GM19395 (cell line): Measurements from ENCODE around the gene SLC49A4.

ENCODE experiments used
- ATAC-seq: cut with Tn5 transposase; IDR thresholded peaks from one replicate; pipeline ENCODE4 v1.9.1; 2021; ENCODE audit warnings: mild to moderate bottlenecking, moderate library complexity; ENCODE audit not compliant: unreplicated experiment

The SLC49A4 gene

DNA sequence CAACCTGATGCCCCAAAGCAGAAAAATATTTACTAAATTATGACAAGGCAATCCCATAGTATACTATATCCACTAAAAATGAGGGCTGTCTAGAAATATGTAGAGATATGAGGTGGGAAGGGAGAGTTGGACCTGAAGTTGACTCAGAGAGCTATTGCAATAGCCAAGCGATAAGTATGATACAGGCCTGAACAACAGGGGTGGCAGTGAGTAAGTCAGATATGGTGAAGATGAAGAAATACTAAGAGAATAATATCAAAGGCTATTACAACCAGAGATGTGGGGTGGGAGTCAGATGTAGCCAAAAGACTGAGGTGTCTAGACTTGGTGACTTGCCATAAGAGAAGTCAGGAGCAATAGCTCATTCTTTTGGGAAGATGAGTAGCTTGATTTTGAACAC is 10.4 kb upstream of the SLC49A4 start:
- no peak for ATAC-seq

DNA sequence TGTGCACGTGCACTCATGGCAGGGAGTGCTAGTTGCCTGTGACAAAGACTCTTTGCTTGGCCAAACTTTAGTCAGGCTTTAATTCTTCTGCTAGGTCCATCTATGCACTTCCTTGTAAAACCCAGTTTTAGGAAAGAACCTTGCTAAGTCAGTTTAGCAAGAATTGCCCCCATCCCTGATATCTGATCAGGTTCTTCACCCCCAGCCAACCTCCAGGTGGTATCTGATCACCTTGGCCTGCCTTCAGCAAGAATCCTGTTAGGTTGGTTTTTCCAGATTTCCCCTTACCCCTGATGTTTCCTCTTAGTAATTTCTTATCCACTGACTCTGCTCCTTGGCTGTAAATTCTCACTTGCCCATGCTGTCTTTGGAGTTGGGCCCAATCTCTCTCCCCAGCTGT is 9.6 kb upstream of the SLC49A4 start:
- no peak for ATAC-seq

DNA sequence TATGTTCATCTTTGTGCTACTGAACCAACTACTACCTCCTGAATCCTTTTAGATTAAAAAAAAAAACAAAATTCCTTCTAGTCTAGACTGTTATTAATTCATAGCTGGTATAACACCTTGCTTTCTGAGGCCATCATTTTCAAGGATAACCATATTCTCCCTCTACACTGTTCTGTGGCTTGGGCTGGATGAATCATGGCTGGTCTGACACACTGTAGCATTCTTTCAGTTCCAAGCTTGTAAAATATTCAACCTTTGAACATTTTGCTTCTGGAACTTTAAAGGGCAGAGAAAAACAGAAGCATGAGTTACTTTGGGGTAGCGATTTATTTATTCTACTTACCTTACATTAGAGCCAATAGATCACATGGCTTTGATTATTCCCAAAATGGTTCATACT is 8.8 kb upstream of the SLC49A4 start:
- no peak for ATAC-seq

DNA sequence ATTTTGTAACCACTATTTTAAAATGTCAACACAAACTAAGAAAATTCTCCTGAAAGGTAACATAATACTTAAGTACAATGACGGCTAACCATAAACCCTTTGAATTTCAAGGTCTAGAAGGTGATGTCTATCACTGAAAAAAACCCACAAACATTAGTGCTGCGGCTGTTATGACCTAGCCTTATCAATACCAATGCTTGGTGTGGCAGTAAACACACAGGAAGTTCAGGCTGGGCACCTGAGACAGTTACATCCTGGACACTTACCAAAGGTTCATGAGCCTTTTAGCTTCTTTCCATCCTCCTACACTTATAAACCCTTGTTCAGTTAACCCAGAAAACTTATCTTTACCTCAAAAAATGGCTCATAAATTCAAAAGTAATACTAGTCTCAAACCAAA is 7.0 kb upstream of the SLC49A4 start:
- ATAC-seq: no peak

DNA sequence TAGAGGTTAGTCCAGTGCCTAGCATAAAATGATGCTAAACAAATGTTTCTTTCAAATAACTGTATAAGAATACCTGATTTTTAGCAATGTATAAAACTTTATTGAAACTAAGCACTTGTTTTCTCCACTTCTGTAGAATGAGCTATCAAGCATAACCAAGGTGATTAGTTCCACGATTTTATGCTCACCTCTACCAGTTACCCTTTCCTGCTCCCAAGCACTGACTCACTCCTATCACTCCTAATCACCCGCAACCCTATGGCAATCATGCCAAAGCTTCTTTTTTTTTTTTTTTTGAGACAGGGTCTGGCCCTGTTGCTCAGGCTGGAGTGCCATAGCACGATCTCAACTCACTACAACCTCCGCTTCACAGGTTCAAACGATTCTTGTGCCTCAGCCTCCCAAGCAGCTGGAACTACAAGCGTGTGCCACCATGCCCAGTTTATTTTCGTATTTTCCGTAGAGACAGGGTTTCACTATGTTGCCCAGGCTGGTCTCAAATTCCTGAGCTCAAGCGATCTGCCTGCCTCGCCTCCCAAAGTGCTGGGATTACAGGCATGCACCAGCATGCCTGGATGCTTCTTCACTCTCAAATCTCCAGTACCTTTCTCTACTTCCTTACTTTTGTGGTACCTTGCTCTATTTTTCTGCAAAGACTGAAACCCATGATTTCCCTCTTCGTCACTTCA is 5.1 kb upstream of the SLC49A4 start:
- no peak for ATAC-seq

DNA sequence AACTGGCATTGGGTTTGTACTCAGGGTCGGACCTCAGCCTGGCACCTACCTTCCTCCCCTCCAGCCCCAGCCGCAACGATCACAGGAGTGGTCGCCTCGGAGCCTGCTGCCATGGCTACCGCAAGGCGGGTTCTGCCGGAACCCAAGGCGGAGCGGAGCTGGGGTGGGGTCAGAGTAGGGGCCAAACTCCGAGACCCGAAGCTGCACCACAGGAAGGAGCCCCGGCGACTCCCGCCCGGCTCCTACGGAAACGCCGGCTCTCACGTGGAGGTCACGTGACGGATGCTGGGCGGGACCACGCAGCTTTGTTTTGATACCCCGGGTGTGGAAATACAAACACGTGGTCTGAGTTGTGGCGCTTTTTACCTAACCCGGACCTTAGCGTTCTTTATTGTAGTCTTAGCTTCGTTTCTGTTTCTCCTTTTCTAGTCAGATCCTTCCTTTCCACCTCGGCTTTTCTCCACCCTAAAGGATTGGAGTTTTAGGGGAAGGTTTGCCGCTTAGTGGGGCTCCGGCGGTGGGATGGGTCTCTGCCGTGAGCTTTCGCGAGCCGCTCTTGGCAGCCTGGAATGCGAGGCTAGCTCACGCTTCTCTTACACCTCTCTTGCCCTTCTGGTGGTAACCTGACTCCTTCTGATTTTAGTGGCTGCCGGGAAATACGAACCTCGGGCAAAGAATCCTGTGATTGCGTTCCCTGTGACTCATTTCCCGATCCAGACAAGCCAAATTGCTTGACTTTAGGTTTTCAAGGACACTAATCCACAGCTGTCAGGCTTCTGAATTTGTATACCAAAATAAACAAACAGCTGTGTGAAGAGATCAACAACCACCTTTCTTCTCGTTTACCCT is 1.1 kb upstream of the SLC49A4 start, which contains the start of gene HSPBAP1:
HSPBAP1 (minus strand) TSS at position 264 of the 849 bp plus-strand sequence; CDS start at position 113, 151 bp downstream.
- peak; percentile 53 for ATAC-seq

DNA sequence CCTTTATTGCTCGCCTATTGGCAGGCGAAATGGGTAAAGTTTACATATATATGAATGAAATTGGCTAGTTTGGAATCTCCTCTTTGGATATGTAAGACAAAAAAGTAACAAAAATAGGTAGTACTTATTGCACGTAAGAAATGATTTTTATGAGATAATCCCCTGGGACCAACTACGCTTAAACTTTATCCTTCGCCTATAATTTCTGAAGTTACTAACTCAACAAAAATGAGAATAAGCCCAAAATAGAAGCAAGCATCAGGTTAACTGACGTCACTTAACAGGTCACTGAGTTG is 438 bp upstream of the SLC49A4 start:
- no peak for ATAC-seq

DNA sequence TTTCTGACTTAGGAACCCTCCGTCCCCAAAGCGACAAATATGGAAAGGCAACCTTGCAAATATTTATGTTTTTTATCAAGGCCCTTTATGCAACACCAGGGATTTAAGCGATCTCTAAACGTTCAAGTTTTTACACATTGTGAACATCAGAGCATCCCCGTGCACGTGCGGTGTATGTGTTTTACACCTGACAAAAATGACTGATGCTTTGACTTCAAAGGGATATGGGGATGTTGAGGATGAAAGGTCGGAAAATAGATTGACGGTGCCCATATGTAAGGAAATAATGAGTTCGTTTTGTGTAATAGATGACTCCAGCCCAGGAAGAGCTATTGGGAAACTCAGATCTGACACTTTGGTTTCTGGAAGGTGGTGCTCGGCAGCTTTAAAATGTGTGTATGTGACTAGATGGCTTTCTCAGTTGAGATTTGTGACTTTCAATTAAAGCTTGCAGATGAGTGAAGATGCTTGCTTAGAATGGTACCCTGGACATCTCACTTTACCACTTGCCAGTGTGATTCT is 866 bp downstream of the SLC49A4 start:
- no peak for ATAC-seq

DNA sequence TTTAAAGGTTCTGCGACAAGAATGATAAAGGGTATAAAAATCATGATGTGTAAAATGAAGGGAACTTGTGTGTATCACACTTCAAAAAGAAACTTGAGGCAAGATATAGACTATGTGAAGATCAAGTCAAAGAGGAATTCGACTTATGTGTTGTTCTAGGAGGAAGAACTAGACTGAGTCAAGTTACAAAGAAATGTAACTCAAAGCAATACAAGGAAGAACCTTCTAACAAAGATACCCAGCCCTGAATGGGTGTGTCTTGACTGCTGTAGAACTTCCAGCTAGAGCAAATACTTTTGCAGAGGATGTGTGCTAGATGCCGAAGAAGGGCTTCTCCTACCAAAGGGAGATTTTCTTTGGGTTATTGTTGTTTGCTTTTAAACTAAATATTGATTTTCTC is 2.4 kb downstream of the SLC49A4 start:
- no peak for ATAC-seq

DNA sequence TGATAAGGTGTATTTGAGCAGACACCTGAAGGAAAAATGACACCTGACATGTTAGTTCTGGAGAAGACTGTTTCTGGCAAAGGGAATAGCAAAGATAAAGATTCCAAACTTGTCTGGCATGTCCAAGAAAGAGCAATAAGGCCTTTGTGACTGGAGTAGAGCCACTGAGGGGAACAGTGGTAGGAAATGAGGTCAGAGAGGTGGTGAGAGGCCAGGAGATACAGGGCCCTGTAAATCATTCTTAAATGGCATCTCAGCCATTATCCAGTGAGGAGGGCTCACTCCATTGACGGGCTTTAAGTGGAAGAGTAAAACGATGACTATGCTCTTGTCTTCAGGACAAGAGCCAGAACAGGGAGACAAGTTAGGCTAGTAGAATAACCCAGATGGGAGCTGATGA is 4.5 kb downstream of the SLC49A4 start:
- no peak for ATAC-seq

DNA sequence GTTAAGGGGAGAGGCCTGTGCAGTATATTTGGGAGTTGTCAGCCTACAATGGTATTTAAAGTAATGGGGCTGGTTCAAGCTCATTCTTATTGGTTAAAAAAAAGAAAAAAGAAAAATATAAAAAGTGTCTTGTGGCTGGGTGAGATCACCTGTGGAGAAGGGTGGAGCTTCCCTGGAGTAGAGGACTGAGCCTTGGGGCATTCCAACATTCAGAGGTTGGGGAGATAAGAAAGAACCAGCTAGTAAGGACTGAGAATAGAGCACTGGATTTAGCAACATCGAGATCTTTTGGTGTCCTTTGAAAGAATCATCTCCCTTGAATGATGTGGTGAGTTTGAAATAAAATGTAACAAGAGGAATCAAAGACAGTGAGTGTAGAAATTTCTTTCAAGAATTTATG is 5.2 kb downstream of the SLC49A4 start:
- no peak for ATAC-seq

DNA sequence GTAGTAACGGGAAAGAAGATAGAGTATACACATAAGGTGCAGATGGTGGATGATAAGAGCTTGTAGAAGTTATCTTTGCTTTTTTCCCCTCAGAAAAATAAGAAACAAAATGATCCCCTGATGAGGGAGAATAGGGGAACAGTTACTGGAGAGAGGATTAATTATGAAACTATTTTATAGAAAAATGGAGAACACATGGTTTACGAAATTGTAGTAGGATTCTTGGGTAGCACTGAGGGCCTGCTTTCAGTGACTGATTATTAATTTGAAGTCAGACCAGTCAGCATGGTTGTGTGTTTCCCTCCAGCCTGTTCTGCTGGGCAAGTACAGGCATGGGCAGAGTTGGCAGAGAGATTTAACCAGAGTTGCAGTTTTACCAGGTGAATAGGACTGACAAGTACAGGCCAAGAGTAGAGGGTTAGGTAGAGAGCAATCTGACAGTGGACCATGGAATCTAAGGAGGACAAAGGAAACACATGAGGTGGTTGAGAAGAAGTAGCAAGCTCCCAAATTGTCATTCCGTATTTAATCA is 5.9 kb downstream of the SLC49A4 start:
- ATAC-seq: no peak

DNA sequence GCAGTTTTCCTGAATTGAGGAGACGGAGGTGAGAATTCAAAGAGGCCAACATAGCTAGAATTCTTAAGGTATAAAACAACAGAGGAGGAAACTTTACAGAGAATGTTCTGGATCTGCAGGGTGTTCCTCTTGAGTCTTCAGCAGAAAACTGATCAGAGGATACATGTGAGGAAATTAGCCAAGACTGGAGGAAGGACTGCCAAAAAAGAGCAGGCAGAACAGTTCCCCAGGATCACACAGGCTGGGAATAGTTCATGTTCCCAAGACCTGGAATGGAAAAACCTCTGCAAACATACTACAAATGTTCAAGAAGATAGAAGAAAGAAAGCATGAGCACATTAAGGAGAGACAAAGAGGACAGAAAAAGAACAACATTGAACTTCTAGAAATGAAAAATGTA is 7.5 kb downstream of the SLC49A4 start:
- no peak for ATAC-seq

DNA sequence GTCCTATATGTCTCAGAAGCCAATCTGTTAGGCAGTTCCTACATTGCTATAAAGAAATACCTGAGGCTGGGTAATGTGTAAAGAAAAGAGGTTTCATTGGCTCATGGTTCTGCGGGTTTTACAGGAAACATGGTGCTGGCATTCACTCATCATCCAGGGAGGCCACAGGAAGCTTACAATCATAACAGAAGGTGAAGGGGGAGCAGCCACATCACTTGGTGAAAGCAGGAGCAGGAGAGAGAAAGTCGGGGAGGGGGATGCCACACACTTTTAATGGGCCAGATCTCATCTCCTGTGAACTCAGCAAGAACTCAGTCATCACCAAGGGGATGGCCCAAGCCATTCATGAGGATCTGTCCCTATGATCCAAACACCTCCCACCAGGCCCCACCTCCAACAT is 9.1 kb downstream of the SLC49A4 start:
- ATAC-seq: no peak

DNA sequence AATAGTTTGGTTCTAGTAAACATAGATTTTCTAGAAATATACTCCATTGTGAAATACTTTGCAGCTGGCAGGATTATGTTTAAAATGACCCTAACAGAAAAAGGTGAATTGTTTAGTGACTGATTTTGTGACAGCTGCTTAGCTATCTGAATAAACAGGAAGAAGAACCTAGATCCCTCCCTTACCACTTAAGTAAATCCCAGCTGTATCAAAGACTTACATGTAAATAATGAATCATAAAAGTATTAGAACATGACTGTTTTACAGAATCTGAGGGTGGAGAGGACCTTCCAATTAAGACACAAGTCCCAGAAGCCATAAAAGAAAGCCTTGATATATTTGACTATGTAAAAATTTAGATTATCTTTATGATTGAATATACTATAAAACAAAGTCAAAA is 15.9 kb downstream of the SLC49A4 start:
- ATAC-seq: no peak

DNA sequence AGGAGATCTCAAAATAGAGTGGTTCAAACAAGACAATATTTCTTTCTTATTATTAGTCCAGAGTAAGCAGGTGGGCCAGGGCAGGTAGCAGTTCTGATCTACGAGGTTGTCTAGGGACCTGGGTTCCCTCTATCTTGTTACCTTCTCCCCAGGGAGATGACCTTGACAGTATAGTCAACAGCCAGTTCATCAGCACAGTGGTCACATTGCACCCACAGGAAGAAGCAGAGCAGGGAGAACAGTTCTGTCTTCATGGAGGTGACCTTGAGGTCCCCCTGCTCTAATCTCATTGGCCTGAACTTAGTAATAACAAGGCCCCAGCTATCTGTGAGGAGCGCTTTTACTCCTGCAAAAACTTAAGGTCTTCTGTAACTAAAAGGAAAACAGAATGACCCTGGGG is 21.7 kb downstream of the SLC49A4 start:
- no peak for ATAC-seq

DNA sequence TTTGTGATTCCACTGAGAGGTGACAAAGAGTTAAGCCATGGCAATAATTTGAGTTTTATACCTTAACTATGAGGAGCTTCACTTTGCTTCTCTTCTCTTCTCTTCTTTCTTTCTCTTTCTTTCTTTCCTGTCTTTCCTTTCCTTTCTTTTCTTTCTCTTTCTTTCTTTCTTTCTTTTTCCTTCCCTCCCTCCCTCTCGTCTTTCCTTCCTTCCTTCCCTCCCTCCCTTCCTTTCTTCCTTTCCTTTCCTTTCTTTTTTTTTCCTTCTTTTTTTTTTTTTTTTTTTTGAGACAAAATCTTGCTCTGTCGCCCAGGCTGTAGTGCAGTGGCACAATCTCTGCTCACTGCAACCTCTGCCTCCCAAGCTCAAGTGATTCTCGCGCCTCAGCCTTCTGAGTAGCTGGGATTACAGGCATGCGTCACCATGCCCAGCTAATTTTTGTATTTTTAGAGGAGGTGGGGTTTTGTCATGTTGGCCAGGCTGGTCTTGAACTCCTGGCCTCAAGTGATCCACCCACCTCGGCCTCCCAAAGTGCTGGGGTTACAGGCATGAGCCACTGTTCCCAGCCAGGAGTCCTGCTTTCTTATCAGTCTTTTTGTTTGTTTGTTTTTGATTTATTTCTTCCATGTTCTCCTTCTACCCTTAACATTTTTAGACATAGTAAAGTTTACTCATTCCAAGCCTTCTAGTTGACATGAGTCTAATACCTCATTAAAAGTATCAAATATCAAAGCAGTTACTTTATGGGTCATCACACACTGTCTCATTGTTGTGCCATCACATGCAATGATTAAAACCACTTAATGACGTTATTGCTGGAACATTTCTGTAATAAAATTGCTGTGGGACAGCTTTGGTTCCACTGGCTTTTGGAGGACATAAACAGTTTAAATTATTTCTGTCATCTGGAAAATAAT is 29.9 kb downstream of the SLC49A4 start:
- no peak for ATAC-seq

DNA sequence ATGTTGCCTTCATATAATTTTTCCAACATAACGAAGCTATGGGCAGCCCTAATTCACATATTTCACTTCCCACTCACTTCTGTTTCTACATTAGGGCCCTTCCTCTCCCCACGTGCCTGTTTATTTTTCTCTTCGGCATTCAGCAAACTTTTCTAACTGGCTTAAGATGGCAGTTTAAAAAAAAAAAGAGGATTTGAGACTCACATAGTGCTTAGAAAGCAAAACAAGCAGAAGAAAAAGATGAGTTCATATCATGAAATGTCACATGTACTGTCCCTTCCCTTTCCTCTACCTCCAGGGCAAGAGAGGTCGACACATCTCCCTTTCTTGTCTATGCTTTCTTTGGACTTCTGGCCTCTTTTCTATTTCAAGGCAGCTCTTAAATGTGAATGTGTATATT is 30.6 kb downstream of the SLC49A4 start:
- ATAC-seq: no peak

DNA sequence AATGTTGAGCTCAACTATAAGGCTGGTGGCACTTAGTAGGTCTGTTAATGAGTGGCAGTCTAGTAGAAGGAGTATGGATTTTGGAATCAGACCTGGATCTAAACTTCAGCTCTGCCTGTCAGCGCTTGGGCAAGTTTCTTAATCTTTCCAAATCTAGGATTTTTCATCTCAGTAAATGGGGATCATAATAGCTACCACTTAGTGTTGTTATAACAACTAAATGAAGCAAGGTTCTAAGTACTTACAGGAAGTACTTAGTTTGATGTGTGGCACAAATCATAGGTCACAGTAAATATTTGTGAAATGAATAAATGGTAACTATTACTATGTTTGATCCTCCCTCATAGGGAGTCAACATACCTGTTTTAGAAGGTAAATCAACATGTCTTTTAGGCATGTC is 31.4 kb downstream of the SLC49A4 start:
- ATAC-seq: no peak

DNA sequence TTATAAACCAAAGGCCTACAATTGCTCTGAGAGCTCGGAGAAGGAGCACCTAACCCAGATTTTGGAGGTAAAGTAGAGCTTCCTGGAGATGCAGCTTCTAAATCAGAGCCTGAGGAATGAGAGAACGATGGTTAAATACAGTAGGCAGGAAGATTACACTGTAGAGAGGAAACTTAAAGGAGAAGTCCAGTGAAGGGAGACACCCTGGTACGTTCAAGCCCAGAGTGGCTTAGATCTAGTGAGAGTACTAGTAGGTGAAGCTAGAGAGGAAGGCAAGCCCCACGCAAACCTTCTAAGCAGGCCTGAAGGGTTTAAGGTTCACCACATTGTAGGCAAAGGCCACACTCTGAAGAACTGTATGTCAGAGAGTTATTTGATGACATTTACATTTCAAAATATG is 33.4 kb downstream of the SLC49A4 start:
- ATAC-seq: no peak

DNA sequence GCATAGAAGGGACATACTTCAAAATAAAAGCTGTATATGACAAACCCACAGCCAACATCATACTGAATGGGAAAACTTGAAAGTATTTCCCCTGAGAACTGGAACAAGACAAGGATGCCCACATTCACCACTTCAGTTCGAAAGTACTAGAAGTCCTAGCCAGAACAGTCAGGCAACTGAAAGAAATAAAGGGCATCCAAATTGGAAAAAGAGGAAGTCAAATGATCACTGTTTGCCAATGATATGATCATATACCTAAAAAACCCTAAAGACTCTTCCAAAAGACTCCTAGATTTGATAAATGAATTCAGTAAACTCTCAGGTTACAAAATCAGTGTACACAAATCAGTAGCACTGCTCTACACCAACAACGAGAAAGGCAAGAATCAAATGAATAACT is 40.7 kb downstream of the SLC49A4 start:
- no peak for ATAC-seq
